HepG2 (cell line): ENCODE data around the gene BBC3. TPM values are rescaled to one million over a fixed set of nuclear protein-coding genes. Genes with fewer than 3 reads are reported as not detected.

ENCODE experiments used
- AKAP8 ChIP-seq: sonication (generic); formaldehyde crosslinking; IDR thresholded peaks from 2 replicates; pipeline ENCODE4 v1.5.1; 2020; ENCODE audit warnings: mild to moderate bottlenecking, missing genetic modification reagents
- CBX2 ChIP-seq, 2 experiments: fragments of 200-600 bp in 1 of 2; sonication (generic); formaldehyde crosslinking in 1 of 2; IDR thresholded peaks; 2 replicates each; pipeline versions ENCODE4 v1.7.0 to v1.8.1; 2018 to 2022; ENCODE audit warnings: low read depth in 2 of 2, low read length in 1 of 2, mild to moderate bottlenecking in 1 of 2, missing genetic modification reagents in 1 of 2
- GZF1 ChIP-seq: sonication (generic); formaldehyde crosslinking; IDR thresholded peaks from 2 replicates; pipeline ENCODE4 v1.5.1; 2020; ENCODE audit warnings: mild to moderate bottlenecking, missing genetic modification reagents
- HCFC1 ChIP-seq: fragments of 150-350 bp; IDR thresholded peaks from 2 replicates; pipeline ENCODE4 v1.6.1; 2014; ENCODE audit warnings: low read depth, low read length
- HNRNPUL1 ChIP-seq: fragments of 200-400 bp; formaldehyde crosslinking; IDR thresholded peaks from 2 replicates; pipeline ENCODE4 v1.6.1; 2017; ENCODE audit warnings: low read depth, mild to moderate bottlenecking, low read length, moderate library complexity
- KAT8 ChIP-seq: IDR thresholded peaks from 2 replicates; pipeline ENCODE4 v1.6.1; 2016; ENCODE audit warnings: missing genetic modification reagents, missing compliant biosample characterization
- MXI1 ChIP-seq: IDR thresholded peaks from 3 replicates; pipeline ENCODE4 v1.6.1; 2012; ENCODE audit warnings: low read depth, low read length, inconsistent platforms, borderline replicate concordance
- NBN ChIP-seq: fragments of 450-650 bp; conservative IDR thresholded peaks from 2 replicates; pipeline ENCODE4 v1.6.1; 2017
- POLR2AphosphoS2 ChIP-seq: IDR thresholded peaks from 2 replicates; pipeline ENCODE4 v1.6.1; 2011; ENCODE audit warnings: low read depth, low read length, improper control_type of control experiment
- PRPF4 ChIP-seq: fragments of 200-400 bp; formaldehyde crosslinking; IDR thresholded peaks from 2 replicates; pipeline ENCODE4 v1.6.1; 2016; ENCODE audit warnings: low read length, low read depth; ENCODE audit not compliant: poor library complexity, severe bottlenecking
- TOPORS ChIP-seq: sonication (generic); formaldehyde crosslinking; IDR thresholded peaks from 2 replicates; pipeline ENCODE4 v1.8.0; 2023; ENCODE audit warnings: mild to moderate bottlenecking, missing genetic modification reagents
- ZC3H4 ChIP-seq: sonication (generic); formaldehyde crosslinking; IDR thresholded peaks from 2 replicates; pipeline ENCODE4 v1.4.0; 2020; ENCODE audit warnings: missing genetic modification reagents, borderline replicate concordance
- ZKSCAN5 ChIP-seq: sonication (generic); formaldehyde crosslinking; IDR thresholded peaks from 2 replicates; pipeline ENCODE4 v1.5.1; 2020; ENCODE audit warnings: mild to moderate bottlenecking, missing genetic modification reagents
- ZNF343 ChIP-seq: sonication (generic); formaldehyde crosslinking; IDR thresholded peaks from 2 replicates; pipeline ENCODE4 v1.4.0; 2020; ENCODE audit warnings: mild to moderate bottlenecking, missing genetic modification reagents
- ZNF501 ChIP-seq: sonication (generic); formaldehyde crosslinking; IDR thresholded peaks from 2 replicates; pipeline ENCODE4 v1.5.1; 2020; ENCODE audit warnings: mild to moderate bottlenecking, moderate library complexity, missing genetic modification reagents
- ZNF558 ChIP-seq: sonication (generic); formaldehyde crosslinking; IDR thresholded peaks from 2 replicates; pipeline ENCODE4 v1.9.0; 2022; ENCODE audit warnings: mild to moderate bottlenecking, missing genetic modification reagents, borderline replicate concordance
- ZNF652 ChIP-seq: IDR thresholded peaks from 2 replicates; pipeline ENCODE4 v1.6.1; 2016; ENCODE audit warnings: low read depth, borderline replicate concordance
- ZNF761 ChIP-seq: sonication (generic); formaldehyde crosslinking; conservative IDR thresholded peaks from 2 replicates; pipeline ENCODE4 v1.4.0; 2020; ENCODE audit warnings: mild to moderate bottlenecking, missing genetic modification reagents
- ZNF841 ChIP-seq: sonication (generic); formaldehyde crosslinking; IDR thresholded peaks from 2 replicates; pipeline ENCODE4 v1.8.1; 2023; ENCODE audit warnings: missing genetic modification reagents, borderline replicate concordance
- ZSCAN9 ChIP-seq: IDR thresholded peaks from 2 replicates; pipeline ENCODE4 v1.6.1; 2016; ENCODE audit warnings: borderline replicate concordance
- polyA plus RNA-seq, 8 experiments: library from polyadenylated mRNA; depleted of rRNA in 3 of 8; stranded (reverse) in 7 of 8; unstranded in 1 of 8; fragments of >200 nt; fragmentation: Illumina TruSeq in 4 of 8; extraction: Trizol in 4 of 8; gene quantifications; 2 replicates each; pipeline versions ENCODE4 v1.2.1 to v1.2.3, GENCODE V29; 2011 to 2016; ENCODE audit warnings: low read depth in 4 of 8, missing spikeins in 1 of 8, mixed read lengths in 1 of 8; ENCODE audit not compliant: insufficient read depth in 1 of 8
- total RNA-seq, 5 experiments: library from RNA; depleted of rRNA; stranded (reverse); fragments of >200 nt; fragmentation: Illumina TruSeq; extraction: Trizol; gene quantifications; 2 replicates each; pipeline ENCODE4 v1.2.3, GENCODE V29; 2016; ENCODE audit warnings: low read depth in 1 of 5
- TF ChIP-seq, protein P1 (sequence below): sonication (generic); formaldehyde crosslinking; IDR thresholded peaks from 2 replicates; pipeline ENCODE4 v1.8.0; 2022; ENCODE audit warnings: mild to moderate bottlenecking, missing genetic modification reagents, borderline replicate concordance
- TF ChIP-seq, protein P2 (sequence below): sonication (generic); formaldehyde crosslinking; IDR thresholded peaks from 2 replicates; pipeline ENCODE4 v1.5.0; 2020; ENCODE audit warnings: mild to moderate bottlenecking, missing genetic modification reagents, borderline replicate concordance
- TF ChIP-seq, protein P3 (sequence below): sonication (generic); formaldehyde crosslinking; IDR thresholded peaks from 2 replicates; pipeline ENCODE4 v1.9.0; 2021; ENCODE audit warnings: missing genetic modification reagents, borderline replicate concordance

The BBC3 gene
- total and polyA plus RNA-seq, 2 of the 13 experiments (the other 11 are each of a cell fraction or from before 2014, with no cell fraction given) = 6.1 to 8.8 TPM

DNA sequence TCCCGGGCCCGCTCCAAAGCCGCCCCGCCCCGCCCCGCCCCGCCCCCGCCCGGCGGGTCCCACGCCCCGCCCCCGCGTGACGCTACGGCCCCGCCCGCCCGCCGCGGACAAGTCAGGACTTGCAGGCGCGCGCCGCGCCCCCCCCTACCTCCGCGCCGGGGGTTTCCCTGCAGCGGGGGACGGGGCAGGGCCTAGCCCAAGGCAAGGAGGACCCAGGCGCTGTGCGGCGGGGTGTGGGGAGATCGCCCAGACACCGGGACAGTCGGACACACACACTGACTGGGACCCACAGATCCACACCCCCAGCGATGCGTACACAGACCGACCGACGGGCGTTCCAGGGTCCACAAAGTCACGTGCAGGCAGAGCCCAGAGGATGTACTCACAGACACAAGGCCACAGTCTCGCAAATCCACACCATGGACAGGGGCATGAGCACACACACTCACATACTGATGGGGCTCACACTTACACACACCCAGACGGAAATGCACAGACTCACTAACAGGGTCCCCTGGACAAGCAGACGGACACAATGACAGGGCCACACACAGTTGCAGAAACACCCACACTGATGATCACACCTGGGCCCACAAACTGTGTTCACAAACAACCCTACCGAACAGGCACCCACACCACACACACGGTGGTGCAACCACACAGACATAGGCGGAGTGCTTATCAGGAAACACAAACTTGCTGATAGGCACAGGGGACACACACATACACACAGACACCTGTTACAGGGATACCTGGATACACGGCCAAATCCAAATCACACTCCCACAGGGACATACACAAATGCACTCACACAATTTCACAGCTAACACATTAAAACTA is 436 bp upstream of the BBC3 start (continued):
- TF ChIP-seq PRPF4 (no peak), ZNF501 (CRISPR knock-in tag) (no peak; the same call in 1 of the 2 replicates), ZNF558 (CRISPR knock-in tag) (peak; percentile 65; the same call in 1 of the 2 replicates), ZNF841 (no peak), CBX2 (IDR thresholded peaks at IDR 0.05; ENCODE audit: low read depth, low read length) (no peak), CBX2 (CRISPR knock-in tag; IDR thresholded peaks at IDR 0.05; ENCODE audit: low read depth) (no peak), NBN (no peak), ZNF652 (no peak), ZC3H4 (no peak; the same call in 1 of the 2 replicates), POLR2AphosphoS2 (no peak), TOPORS (CRISPR knock-in tag) (no peak), ZSCAN9 (CRISPR knock-in tag) (no peak; the same call in 1 of the 2 replicates), MXI1 (peak; percentile 55; the same call in 1 of the 3 replicates), GZF1 (CRISPR knock-in tag) (no peak), HNRNPUL1 (no peak), AKAP8 (CRISPR knock-in tag) (no peak), ZNF343 (CRISPR knock-in tag) (no peak), KAT8 (CRISPR knock-in tag) (0 out of 2 replicates have a peak, but pooled peaks have one; percentile 31), HCFC1 (no peak), ZKSCAN5 (CRISPR knock-in tag) (no peak), ZNF761 (CRISPR knock-in tag) (no peak)
- TF ChIP-seq, protein P1, sequence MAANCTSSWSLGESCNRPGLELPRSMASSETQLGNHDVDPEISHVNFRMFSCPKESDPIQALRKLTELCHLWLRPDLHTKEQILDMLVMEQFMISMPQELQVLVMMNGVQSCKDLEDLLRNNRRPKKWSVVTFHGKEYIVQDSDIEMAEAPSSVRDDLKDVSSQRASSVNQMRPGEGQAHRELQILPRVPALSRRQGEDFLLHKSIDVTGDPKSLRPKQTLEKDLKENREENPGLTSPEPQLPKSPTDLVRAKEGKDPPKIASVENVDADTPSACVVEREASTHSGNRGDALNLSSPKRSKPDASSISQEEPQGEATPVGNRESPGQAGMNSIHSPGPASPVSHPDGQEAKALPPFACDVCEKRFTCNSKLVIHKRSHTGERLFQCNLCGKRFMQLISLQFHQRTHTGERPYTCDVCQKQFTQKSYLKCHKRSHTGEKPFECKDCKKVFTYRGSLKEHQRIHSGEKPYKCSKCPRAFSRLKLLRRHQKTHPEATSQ = no peak
- TF ChIP-seq, protein P2, sequence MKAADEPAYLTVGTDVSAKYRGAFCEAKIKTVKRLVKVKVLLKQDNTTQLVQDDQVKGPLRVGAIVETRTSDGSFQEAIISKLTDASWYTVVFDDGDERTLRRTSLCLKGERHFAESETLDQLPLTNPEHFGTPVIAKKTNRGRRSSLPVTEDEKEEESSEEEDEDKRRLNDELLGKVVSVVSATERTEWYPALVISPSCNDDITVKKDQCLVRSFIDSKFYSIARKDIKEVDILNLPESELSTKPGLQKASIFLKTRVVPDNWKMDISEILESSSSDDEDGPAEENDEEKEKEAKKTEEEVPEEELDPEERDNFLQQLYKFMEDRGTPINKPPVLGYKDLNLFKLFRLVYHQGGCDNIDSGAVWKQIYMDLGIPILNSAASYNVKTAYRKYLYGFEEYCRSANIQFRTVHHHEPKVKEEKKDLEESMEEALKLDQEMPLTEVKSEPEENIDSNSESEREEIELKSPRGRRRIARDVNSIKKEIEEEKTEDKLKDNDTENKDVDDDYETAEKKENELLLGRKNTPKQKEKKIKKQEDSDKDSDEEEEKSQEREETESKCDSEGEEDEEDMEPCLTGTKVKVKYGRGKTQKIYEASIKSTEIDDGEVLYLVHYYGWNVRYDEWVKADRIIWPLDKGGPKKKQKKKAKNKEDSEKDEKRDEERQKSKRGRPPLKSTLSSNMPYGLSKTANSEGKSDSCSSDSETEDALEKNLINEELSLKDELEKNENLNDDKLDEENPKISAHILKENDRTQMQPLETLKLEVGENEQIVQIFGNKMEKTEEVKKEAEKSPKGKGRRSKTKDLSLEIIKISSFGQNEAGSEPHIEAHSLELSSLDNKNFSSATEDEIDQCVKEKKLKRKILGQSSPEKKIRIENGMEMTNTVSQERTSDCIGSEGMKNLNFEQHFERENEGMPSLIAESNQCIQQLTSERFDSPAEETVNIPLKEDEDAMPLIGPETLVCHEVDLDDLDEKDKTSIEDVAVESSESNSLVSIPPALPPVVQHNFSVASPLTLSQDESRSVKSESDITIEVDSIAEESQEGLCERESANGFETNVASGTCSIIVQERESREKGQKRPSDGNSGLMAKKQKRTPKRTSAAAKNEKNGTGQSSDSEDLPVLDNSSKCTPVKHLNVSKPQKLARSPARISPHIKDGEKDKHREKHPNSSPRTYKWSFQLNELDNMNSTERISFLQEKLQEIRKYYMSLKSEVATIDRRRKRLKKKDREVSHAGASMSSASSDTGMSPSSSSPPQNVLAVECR (CRISPR knock-in tag) = peak; percentile 82
- TF ChIP-seq, protein P3, sequence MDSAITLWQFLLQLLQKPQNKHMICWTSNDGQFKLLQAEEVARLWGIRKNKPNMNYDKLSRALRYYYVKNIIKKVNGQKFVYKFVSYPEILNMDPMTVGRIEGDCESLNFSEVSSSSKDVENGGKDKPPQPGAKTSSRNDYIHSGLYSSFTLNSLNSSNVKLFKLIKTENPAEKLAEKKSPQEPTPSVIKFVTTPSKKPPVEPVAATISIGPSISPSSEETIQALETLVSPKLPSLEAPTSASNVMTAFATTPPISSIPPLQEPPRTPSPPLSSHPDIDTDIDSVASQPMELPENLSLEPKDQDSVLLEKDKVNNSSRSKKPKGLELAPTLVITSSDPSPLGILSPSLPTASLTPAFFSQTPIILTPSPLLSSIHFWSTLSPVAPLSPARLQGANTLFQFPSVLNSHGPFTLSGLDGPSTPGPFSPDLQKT (CRISPR knock-in tag) = no peak
